ENCODE data around the gene TMEM39B. TPM values are rescaled to one million over a fixed set of nuclear protein-coding genes. Genes with fewer than 3 reads are reported as not detected.

The TMEM39B gene
- total RNA-seq, 2 donors from 2014 or later: 4.4 to 10.2 TPM

GRCh38 chr1:32044234-32044633 lies 28.5 kb upstream of the TMEM39B start:
- no peak overlapping the region for H3K27ac ChIP-seq
- H3K27me3 ChIP-seq: no peaks in the 10 kb centered on the region
- peaks cover 0 to 31% of the 10 kb centered on the region in 2 donors for H3K36me3 ChIP-seq (replicated peaks in 1 of 2; ENCODE audit: insufficient read depth in 1 of 2, low read depth in 2 of 2)
- no peaks in the 10 kb centered on the region for H3K9me3 ChIP-seq
- no peak for TF ChIP-seq POLR2A (IDR thresholded peaks at IDR 0.05)
- TF ChIP-seq CTCF (IDR thresholded peaks at IDR 0.05): no peak
- H3K4me1 ChIP-seq: no peaks in the 10 kb centered on the region
- ATAC-seq (no peak), DNase-seq (no peak)
- no peak overlapping the region for H3K4me3 ChIP-seq
- 76 to 86% methylated on average over 1 of the region's 1 CpG for WGBS, 2 donors
- intact Hi-C loops (cut with DNase I): no loop called here

- Histone ChIP-seq H3K9me3 (no peaks in the 10 kb centered on the region), H3K27me3 (no peaks in the 10 kb centered on the region), H3K27ac (no peak overlapping the region), H3K36me3 (replicated peaks in 1 of 2; ENCODE audit: insufficient read depth in 1 of 2, low read depth in 2 of 2) (peaks cover 0 to 18% of the 10 kb centered on the region in 2 donors), H3K4me3 (no peak overlapping the region), H3K4me1 (no peaks in the 10 kb centered on the region)
- no peak for TF ChIP-seq CTCF (IDR thresholded peaks at IDR 0.05)
- WGBS, 2 donors: 83 to 87% methylated on average over 2 of the region's 2 CpGs
- ATAC-seq: no peak
- no peak for DNase-seq
- intact Hi-C loops (cut with DNase I): no loop called here
These were observed 27.0 kb upstream of the TMEM39B start for GRCh38 chr1:32045772-32046171.

- Histone ChIP-seq H3K4me1 (no peaks in the 10 kb centered on the region), H3K4me3 (no peak overlapping the region), H3K27ac (no peak overlapping the region), H3K9me3 (no peaks in the 10 kb centered on the region), H3K36me3 (replicated peaks in 1 of 2; ENCODE audit: insufficient read depth in 1 of 2, low read depth in 2 of 2) (peaks cover 0 to 3% of the 10 kb centered on the region in 2 donors), H3K27me3 (no peaks in the 10 kb centered on the region)
- no peak for DNase-seq
- intact Hi-C loops (cut with DNase I): no loop called here
- TF ChIP-seq CTCF (IDR thresholded peaks at IDR 0.05) (no peak), POLR2A (IDR thresholded peaks at IDR 0.05) (no peak)
- ATAC-seq: no peak
These were observed 25.0 kb upstream of the TMEM39B start for GRCh38 chr1:32047701-32048100.

GRCh38 chr1:32048440-32048839 lies 24.3 kb upstream of the TMEM39B start:
- DNase-seq: no peak
- peaks cover 2% of the 10 kb centered on the region in 2 donors for H3K36me3 ChIP-seq (replicated peaks in 1 of 2; ENCODE audit: insufficient read depth in 1 of 2, low read depth in 2 of 2)
- no peak for ATAC-seq
- no peaks in the 10 kb centered on the region for H3K27me3 ChIP-seq
- WGBS, 2 donors: 68 to 90% methylated on average over 2 of the region's 2 CpGs
- no peak overlapping the region for H3K4me3 ChIP-seq
- H3K4me1 ChIP-seq: no peaks in the 10 kb centered on the region
- TF ChIP-seq CTCF (IDR thresholded peaks at IDR 0.05): no peak
- TF ChIP-seq POLR2A (IDR thresholded peaks at IDR 0.05): no peak
- intact Hi-C loops (cut with DNase I): no loop called here
- H3K9me3 ChIP-seq: no peaks in the 10 kb centered on the region
- H3K27ac ChIP-seq: no peak overlapping the region

GRCh38 chr1:32051706-32052105 lies 21.0 kb upstream of the TMEM39B start:
- TF ChIP-seq CTCF (IDR thresholded peaks at IDR 0.05) (no peak), POLR2A (IDR thresholded peaks at IDR 0.05) (no peak)
- Histone ChIP-seq H3K36me3 (replicated peaks in 1 of 2; ENCODE audit: insufficient read depth in 1 of 2, low read depth in 2 of 2) (peaks cover 5 to 6% of the 10 kb centered on the region in 2 donors), H3K4me1 (no peaks in the 10 kb centered on the region), H3K27me3 (no peaks in the 10 kb centered on the region), H3K4me3 (no peak overlapping the region), H3K9me3 (no peaks in the 10 kb centered on the region), H3K27ac (no peak overlapping the region)
- DNase-seq: no peak
- ATAC-seq: no peak
- intact Hi-C loops (cut with DNase I): no loop called here
- WGBS, 2 donors: 79 to 90% methylated on average over 1 of the region's 1 CpG
